Cardiac muscle cell (in vitro differentiated cells and primary cell): ENCODE results near the gene ZNF142. TPM values are rescaled to one million over a fixed set of nuclear protein-coding genes. Genes with fewer than 3 reads are reported as not detected.
A peak's percentile ranks its signal among the peaks of the same experiment; 100 is the strongest.

ENCODE experiments used
- DNase-seq, 2 donors: peaks; one replicate each; pipeline versions ENCODE4 v3.0.0 to v3.0.0-alpha.2; 2010 to 2017; ENCODE audit warnings: low read depth in 1 of 2, low spot score in 1 of 2
- H3K27ac ChIP-seq: fragments of 200-600 bp; sonication (generic); 2 replicates; pipeline ENCODE4 v1.5.1; 2016
- H3K27me3 ChIP-seq: fragments of 200-600 bp; sonication (generic); 2 replicates; pipeline ENCODE4 v1.6.0; 2016; ENCODE audit warnings: control low read depth
- H3K36me3 ChIP-seq: fragments of 200-600 bp; sonication (generic); 2 replicates; pipeline ENCODE4 v1.5.1; 2016; ENCODE audit warnings: control low read depth
- H3K4me1 ChIP-seq: fragments of 200-600 bp; sonication (generic); 2 replicates; pipeline ENCODE4 v1.8.1; 2017; ENCODE audit warnings: low read depth, mild to moderate bottlenecking, mixed run types
- H3K4me3 ChIP-seq: fragments of 200-600 bp; sonication (generic); 2 replicates; pipeline ENCODE4 v1.5.1; 2016; ENCODE audit warnings: mild to moderate bottlenecking
- H3K9me3 ChIP-seq: fragments of 200-600 bp; sonication (generic); 2 replicates; pipeline ENCODE4 v1.5.1; 2017; ENCODE audit warnings: low read depth, mild to moderate bottlenecking, control low read depth
- polyA plus RNA-seq: library from polyadenylated mRNA; unstranded; fragments of >200 nt; fragmentation: Nextera tagmentation; extraction: Ambion mirVana; gene quantifications from 2 replicates; pipeline ENCODE4 v1.2.1, GENCODE V29; 2016
- total RNA-seq: library from RNA; depleted of rRNA; stranded (reverse); fragments of >200 nt; gene quantifications from 2 replicates; pipeline ENCODE4 v1.2.3, GENCODE V29; 2016
- TF ChIP-seq, protein P1 (sequence below): IDR thresholded peaks from 2 replicates; pipeline ENCODE4 v1.5.1; 2012; ENCODE audit warnings: low read depth, mild to moderate bottlenecking, low read length

ZNF142 gene, protein sequence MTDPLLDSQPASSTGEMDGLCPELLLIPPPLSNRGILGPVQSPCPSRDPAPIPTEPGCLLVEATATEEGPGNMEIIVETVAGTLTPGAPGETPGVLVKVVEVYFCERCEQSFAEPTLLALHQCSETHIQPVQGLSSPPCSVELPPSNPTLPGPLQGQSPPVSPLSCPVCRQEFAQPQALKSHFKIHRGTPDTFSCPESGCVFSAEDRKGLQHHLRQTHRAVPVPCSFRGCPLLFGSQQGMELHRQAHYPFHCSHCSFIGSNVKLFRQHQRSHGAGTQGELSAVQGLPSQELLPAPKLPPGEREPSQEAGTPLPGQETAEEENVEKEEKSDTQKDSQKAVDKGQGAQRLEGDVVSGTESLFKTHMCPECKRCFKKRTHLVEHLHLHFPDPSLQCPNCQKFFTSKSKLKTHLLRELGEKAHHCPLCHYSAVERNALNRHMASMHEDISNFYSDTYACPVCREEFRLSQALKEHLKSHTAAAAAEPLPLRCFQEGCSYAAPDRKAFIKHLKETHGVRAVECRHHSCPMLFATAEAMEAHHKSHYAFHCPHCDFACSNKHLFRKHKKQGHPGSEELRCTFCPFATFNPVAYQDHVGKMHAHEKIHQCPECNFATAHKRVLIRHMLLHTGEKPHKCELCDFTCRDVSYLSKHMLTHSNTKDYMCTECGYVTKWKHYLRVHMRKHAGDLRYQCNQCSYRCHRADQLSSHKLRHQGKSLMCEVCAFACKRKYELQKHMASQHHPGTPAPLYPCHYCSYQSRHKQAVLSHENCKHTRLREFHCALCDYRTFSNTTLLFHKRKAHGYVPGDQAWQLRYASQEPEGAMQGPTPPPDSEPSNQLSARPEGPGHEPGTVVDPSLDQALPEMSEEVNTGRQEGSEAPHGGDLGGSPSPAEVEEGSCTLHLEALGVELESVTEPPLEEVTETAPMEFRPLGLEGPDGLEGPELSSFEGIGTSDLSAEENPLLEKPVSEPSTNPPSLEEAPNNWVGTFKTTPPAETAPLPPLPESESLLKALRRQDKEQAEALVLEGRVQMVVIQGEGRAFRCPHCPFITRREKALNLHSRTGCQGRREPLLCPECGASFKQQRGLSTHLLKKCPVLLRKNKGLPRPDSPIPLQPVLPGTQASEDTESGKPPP (N-terminal part only)
- total RNA-seq, result 14.8 and 29.4 TPM in 2 replicates
- polyA plus RNA-seq, result 7.6 and 13.3 TPM in 2 replicates

DNA sequence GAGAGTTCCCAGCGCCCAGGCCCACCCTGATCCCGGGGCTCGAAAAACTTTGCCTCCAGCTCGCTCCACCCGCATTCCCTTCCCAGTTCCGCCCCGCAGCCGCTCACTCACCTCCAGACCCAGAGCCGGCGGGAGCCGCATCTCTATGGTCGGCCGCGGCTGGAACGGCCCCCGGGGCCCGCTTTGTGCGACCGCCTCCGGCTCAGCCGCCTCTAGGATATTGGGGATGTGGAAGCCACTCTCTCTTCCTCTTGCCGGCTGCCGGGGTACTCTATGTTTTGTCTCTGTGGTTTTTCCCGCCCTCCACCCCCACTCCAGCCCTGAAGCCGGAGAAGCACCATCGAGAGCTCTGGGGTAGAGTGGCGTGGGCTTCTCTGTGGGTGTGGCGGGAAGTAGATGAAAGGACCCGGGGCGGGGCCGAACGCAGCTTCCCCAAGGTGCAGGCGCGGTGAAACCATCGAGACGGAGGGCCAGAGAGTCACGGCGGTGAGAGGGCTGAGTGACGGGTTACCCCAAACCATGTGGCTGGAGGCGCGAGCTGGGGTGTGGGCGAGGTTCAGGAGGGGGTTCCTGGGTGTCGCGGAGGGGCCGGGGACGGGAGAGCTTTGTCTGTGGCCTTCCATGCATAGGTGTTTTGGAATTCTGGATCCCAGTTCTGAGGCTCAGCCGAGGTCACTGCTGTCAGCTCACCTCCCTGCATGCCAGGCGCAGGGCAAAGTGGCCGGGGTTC is at the start of gene ZNF142, which contains the start of gene BCS1L:
Gene ZNF142, minus strand, starts transcription at position 366 of the 730 bp plus-strand sequence. CDS start 3,194 bp downstream, outside the sequence.
Gene BCS1L, plus strand, starts transcription at position 426 of the 730 bp plus-strand sequence. CDS start 1,305 bp downstream, outside the sequence.
- Histone ChIP-seq H3K9me3 (no peaks in the 10 kb centered on the region), H3K36me3 (peaks cover 28% of the 10 kb centered on the region), H3K4me1 (peaks cover 3% of the 10 kb centered on the region), H3K4me3 (peak within 1 kb of the TSS; percentile 63), H3K27ac (peak within 1 kb of the TSS; percentile 19), H3K27me3 (no peaks in the 10 kb centered on the region)
- DNase-seq, result peak; percentile 88 to 91
- TF ChIP-seq, protein P1, sequence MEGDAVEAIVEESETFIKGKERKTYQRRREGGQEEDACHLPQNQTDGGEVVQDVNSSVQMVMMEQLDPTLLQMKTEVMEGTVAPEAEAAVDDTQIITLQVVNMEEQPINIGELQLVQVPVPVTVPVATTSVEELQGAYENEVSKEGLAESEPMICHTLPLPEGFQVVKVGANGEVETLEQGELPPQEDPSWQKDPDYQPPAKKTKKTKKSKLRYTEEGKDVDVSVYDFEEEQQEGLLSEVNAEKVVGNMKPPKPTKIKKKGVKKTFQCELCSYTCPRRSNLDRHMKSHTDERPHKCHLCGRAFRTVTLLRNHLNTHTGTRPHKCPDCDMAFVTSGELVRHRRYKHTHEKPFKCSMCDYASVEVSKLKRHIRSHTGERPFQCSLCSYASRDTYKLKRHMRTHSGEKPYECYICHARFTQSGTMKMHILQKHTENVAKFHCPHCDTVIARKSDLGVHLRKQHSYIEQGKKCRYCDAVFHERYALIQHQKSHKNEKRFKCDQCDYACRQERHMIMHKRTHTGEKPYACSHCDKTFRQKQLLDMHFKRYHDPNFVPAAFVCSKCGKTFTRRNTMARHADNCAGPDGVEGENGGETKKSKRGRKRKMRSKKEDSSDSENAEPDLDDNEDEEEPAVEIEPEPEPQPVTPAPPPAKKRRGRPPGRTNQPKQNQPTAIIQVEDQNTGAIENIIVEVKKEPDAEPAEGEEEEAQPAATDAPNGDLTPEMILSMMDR, result no peak

DNA sequence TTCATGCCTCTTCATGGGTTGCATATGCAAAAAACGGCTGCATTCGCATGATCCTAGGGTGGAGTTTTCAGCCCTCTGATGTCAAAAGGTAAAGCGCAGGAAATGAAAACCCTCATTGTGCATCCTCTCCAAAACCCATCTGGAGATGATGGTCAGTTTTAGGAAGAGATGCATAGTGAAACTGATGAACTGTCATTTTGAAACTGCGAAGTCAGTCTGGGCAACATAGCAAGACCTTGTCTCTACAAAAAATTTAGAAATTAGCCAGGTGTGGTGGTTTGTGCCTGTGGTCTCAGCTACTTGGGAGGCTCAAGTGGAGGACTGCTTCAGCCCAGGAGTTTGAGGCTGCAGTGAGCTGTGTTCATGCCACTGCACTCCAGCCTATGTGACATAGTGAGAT is 48.7 kb upstream of the ZNF142 start:
- no peaks in the 10 kb centered on the region for H3K27me3 ChIP-seq
- H3K4me1 ChIP-seq, result peaks cover 5% of the 10 kb centered on the region
- TF ChIP-seq, protein P1, result no peak
- H3K9me3 ChIP-seq, result no peaks in the 10 kb centered on the region
- H3K4me3 ChIP-seq, result no peak overlapping the region
- H3K27ac ChIP-seq, result no peak overlapping the region
- DNase-seq, result no peak
- no peaks in the 10 kb centered on the region for H3K36me3 ChIP-seq

DNA sequence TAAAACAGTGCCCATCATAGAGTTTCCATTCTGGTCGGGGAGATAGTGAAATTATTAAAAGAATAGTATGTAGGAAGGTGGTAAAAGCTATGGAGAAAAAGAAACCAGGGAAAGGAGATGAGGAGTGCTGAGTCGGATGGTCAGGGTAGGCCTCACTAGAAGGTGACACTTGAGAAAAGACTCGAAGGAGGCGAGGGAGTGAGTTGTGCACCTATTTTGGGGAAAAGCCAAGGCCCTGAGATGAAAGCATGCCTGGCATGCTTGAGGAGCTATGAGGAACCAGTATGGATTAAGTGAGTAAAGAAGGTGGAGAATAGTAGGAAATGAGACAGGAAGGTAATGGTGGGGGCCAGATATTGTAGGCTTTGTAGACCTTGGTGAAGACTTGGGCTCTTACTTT is 43.9 kb upstream of the ZNF142 start:
- TF ChIP-seq, protein P1, result no peak

DNA sequence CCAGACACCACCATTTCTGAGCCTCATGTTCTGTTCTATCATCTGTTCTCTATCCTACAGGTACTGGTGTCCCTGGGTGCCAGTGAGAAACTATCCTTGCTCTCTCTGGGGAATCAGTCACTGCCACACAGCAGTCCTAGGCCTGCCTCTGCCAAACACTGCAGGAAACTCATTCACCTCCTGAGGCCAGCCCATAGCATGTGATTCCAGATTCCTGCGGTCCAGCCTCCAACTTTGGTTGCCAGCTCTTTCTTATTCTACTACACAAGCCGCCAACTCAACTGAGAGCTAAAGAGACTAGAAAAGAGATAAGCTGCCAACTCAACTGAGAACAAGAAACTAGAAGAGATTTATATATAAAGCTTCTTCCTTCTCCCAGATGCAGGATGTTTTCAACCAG is 42.4 kb upstream of the ZNF142 start:
- no peak overlapping the region for H3K4me3 ChIP-seq
- H3K9me3 ChIP-seq, result no peaks in the 10 kb centered on the region
- H3K27ac ChIP-seq, result no peak overlapping the region
- H3K4me1 ChIP-seq, result no peaks in the 10 kb centered on the region
- TF ChIP-seq, protein P1, result no peak
- H3K36me3 ChIP-seq, result peaks cover 16% of the 10 kb centered on the region
- no peak for DNase-seq
- H3K27me3 ChIP-seq, result no peaks in the 10 kb centered on the region

More for the DNA sequence above, 43.9 kb upstream of the ZNF142 start:
- H3K9me3 ChIP-seq, result no peaks in the 10 kb centered on the region
- no peak for DNase-seq
- no peaks in the 10 kb centered on the region for H3K27me3 ChIP-seq
- peaks cover 16% of the 10 kb centered on the region for H3K36me3 ChIP-seq
- no peak overlapping the region for H3K4me3 ChIP-seq
- no peaks in the 10 kb centered on the region for H3K4me1 ChIP-seq
- no peak overlapping the region for H3K27ac ChIP-seq
